GM13976 (cell line): Measurements from ENCODE around the gene ARHGAP32.
"Not testable (repeated sequence)": the region's sequence is repeated elsewhere in the genome, so short reads cannot be mapped to it uniquely, and the experiment has no call there.

Experiments used
- DNase-seq: peaks from one replicate; pipeline ENCODE4 v3.0.0; 2012; ENCODE audit warnings: low spot score
- in situ Hi-C: fragments of 300-500 bp; cut with MboI; formaldehyde crosslinking; loops from one replicate; pipeline ENCODE4 v1.12.0; 2022; ENCODE audit warnings: low sequenced_read_pairs, mixed read lengths, inconsistent platforms; ENCODE audit not compliant: unreplicated experiment
- TF ChIP-seq, protein P1 (sequence below): IDR thresholded peaks from 2 replicates; pipeline ENCODE4 v1.5.1; 2012; ENCODE audit warnings: borderline replicate concordance, mild to moderate bottlenecking; ENCODE audit not compliant: insufficient read depth; ENCODE audit errors: extremely low read depth, missing control alignments, control extremely low read depth

Gene ARHGAP32

DNA sequence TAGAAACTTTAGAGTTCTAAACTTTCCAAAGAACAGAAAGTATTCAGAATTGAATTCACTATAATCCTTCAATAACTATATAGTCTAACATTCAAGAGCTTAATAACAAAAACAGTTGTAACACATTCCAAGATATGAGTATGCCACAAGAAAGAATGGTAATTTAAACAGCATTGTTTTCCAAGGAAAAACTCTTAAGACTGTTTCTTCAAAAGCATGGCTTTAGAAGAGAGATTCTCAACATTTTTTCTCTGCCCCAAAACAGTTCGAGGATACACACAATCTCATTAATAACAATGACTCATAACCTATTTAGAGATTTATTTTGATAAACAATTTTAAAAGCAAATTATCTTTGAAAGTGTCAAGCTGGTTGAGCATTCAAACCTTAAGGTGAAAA is 16.7 kb upstream of the ARHGAP32 start:
- in situ Hi-C loops, result no loop called here
- DNase-seq, result no peak
- TF ChIP-seq, protein P1, sequence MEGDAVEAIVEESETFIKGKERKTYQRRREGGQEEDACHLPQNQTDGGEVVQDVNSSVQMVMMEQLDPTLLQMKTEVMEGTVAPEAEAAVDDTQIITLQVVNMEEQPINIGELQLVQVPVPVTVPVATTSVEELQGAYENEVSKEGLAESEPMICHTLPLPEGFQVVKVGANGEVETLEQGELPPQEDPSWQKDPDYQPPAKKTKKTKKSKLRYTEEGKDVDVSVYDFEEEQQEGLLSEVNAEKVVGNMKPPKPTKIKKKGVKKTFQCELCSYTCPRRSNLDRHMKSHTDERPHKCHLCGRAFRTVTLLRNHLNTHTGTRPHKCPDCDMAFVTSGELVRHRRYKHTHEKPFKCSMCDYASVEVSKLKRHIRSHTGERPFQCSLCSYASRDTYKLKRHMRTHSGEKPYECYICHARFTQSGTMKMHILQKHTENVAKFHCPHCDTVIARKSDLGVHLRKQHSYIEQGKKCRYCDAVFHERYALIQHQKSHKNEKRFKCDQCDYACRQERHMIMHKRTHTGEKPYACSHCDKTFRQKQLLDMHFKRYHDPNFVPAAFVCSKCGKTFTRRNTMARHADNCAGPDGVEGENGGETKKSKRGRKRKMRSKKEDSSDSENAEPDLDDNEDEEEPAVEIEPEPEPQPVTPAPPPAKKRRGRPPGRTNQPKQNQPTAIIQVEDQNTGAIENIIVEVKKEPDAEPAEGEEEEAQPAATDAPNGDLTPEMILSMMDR, result no peak

- TF ChIP-seq, protein P1, result no peak
- in situ Hi-C loops, result no loop called here
- no peak for DNase-seq
Measured at GRCh38 chr11:129204150-129204838, 12.2 kb upstream of the ARHGAP32 start.

- DNase-seq, result no peak
- in situ Hi-C loops, result no loop called here
- TF ChIP-seq, protein P1, result no peak
Measured at GRCh38 chr11:129202646-129203045, 10.5 kb upstream of the ARHGAP32 start.

DNA sequence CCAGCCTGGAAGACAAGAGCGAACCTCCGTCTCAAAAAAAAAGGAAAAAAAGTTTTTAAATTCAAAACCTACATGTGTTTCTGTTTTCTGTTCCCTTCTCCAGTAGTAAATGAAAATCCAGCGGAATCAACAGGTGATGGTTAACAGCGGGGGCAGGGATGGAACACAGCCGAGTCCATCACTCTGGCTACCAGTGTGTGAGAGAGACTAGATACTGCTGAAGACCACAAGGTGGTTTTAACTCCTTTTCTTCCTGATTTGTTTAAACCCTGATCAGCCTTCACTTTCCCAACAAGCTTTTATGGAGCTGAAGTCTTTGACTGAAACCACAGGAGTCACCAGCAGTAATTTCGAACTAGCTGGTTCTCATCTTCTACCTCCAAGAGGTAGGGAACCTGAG is 3.6 kb upstream of the ARHGAP32 start:
- no peak for DNase-seq
- in situ Hi-C loops, result no loop called here
- TF ChIP-seq, protein P1, result no peak

GRCh38 chr11:129191649-129192048 is 476 bp downstream of the ARHGAP32 start:
- no peak for DNase-seq
- TF ChIP-seq, protein P1, result no peak
- in situ Hi-C loops, result no loop called here

- in situ Hi-C loops, result no loop called here
- TF ChIP-seq, protein P1, result no peak
- DNase-seq, result no peak
Measured at GRCh38 chr11:129190087-129190486, 2.0 kb downstream of the ARHGAP32 start.

- DNase-seq, result no peak
- TF ChIP-seq, protein P1, result no peak
Measured at GRCh38 chr11:129189646-129190045, 2.5 kb downstream of the ARHGAP32 start.

DNA sequence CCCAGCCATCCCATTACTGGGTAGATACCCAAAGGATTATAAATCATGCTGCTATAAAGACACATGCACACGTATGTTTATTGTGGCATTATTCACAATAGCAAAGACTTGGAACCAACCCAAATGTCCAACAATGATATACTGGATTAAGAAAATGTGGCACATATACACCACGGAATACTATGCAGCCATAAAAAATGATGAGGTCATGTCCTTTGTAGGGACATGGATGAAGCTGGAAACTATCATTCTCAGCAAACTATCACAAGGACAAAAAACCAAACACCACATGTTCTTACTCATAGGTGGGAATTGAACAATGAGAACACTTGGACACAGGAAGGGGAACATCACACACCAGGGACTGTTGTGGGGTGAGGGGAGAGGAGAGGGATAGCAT is 7.0 kb downstream of the ARHGAP32 start:
- in situ Hi-C loops, DNase-seq: not testable (repeated sequence)

More at GRCh38 chr11:129189646-129190045, 2.5 kb downstream of the ARHGAP32 start:
- in situ Hi-C loops, result no loop called here
